GM23338 (cell line): ENCODE results near the gene CCDC80.

Experiments
- CTCF ChIP-seq, 2 experiments: fragments of 200-600 bp in 1 of 2; sonication (generic) in 1 of 2; conservative IDR thresholded peaks; 2 replicates each; pipeline versions ENCODE4 v1.5.1 to v1.6.1; 2016 to 2017; ENCODE audit warnings: antibody characterized with exemption in 2 of 2, low read depth in 2 of 2, mild to moderate bottlenecking in 2 of 2, moderate library complexity in 1 of 2
- ETS1 ChIP-seq: IDR thresholded peaks from 2 replicates; pipeline ENCODE4 v1.6.1; 2016; ENCODE audit warnings: antibody characterized with exemption
- EZH2 ChIP-seq: fragments of 200-600 bp; sonication (generic); IDR thresholded peaks from one replicate; pipeline ENCODE4 v1.8.0; 2017; ENCODE audit warnings: antibody characterized with exemption, mild to moderate bottlenecking, low read depth; ENCODE audit not compliant: unreplicated experiment
- EZH2phosphoT487 ChIP-seq: fragments of 200-600 bp; sonication (generic); IDR thresholded peaks from one replicate; pipeline ENCODE4 v1.8.1; 2018; ENCODE audit warnings: antibody characterized with exemption; ENCODE audit not compliant: unreplicated experiment
- JUNB ChIP-seq: IDR thresholded peaks from one replicate; pipeline ENCODE4 v1.6.1; 2016; ENCODE audit warnings: antibody characterized with exemption; ENCODE audit not compliant: unreplicated experiment
- POLR2AphosphoS5 ChIP-seq: IDR thresholded peaks from 2 replicates; pipeline ENCODE4 v1.6.1; 2016; ENCODE audit warnings: antibody characterized with exemption, low read depth
- REST ChIP-seq: IDR thresholded peaks from one replicate; pipeline ENCODE4 v1.6.1; 2018; ENCODE audit warnings: antibody characterized with exemption; ENCODE audit not compliant: unreplicated experiment
- STAT1 ChIP-seq: IDR thresholded peaks from one replicate; pipeline ENCODE4 v1.6.1; 2016; ENCODE audit warnings: antibody characterized with exemption; ENCODE audit not compliant: unreplicated experiment
- ZNF114 ChIP-seq: fragments of 250-450 bp; sonication (Bioruptor Pico); IDR thresholded peaks from 2 replicates; pipeline ENCODE4 v1.5.0; 2020; ENCODE audit warnings: mild to moderate bottlenecking, moderate library complexity
- ZNF462 ChIP-seq: fragments of 250-450 bp; sonication (Bioruptor Pico); IDR thresholded peaks from 2 replicates; pipeline ENCODE4 v1.5.0; 2020; ENCODE audit warnings: mild to moderate bottlenecking, moderate library complexity

- no peak for TF ChIP-seq ETS1
- TF ChIP-seq REST: no peak
- TF ChIP-seq POLR2AphosphoS5: no peak
- TF ChIP-seq CTCF (conservative IDR thresholded peaks at IDR 0.05; ENCODE audit: low read depth in 2 of 2): no peak
- no peak for TF ChIP-seq ZNF462
- TF ChIP-seq EZH2: no peak
- no peak for TF ChIP-seq EZH2phosphoT487
- no peak for TF ChIP-seq STAT1
- no peak for TF ChIP-seq JUNB
- no peak for TF ChIP-seq ZNF114 (CRISPR knock-in tag)
Measured at GRCh38 chr3:112606098-112606497, 34.8 kb downstream of the CCDC80 start.
